ENCODE results near the gene SIAH1.
"Not testable (repeated sequence)": the region's sequence is repeated elsewhere in the genome, so short reads cannot be mapped to it uniquely, and the experiment has no call there.

The SIAH1 gene

GRCh38 chr16:48329138-48329537 lies 56.1 kb downstream of the SIAH1 start:
- no peak for DNase-seq

GRCh38 chr16:48326915-48327314 lies 58.3 kb downstream of the SIAH1 start:
- no peak for DNase-seq

GRCh38 chr16:48323783-48324775 lies 61.1 kb downstream of the SIAH1 start:
- DNase-seq = no peak

- no peak for DNase-seq
Measured at GRCh38 chr16:48321317-48322036, 63.7 kb downstream of the SIAH1 start.

- no peak for DNase-seq
Measured at GRCh38 chr16:48318630-48319029, 66.6 kb downstream of the SIAH1 start.

- no peak for DNase-seq
Measured at GRCh38 chr16:48317614-48318315, 67.4 kb downstream of the SIAH1 start.

GRCh38 chr16:48317026-48317425 lies 68.2 kb downstream of the SIAH1 start:
- no peak for DNase-seq

GRCh38 chr16:48313905-48314304 lies 71.3 kb downstream of the SIAH1 start:
- DNase-seq = not testable (repeated sequence)

- no peak for DNase-seq
Measured at GRCh38 chr16:48310908-48311641, 74.1 kb downstream of the SIAH1 start.
